ENCODE data around the gene PIP5K1C. TPM values are rescaled to one million over a fixed set of nuclear protein-coding genes. Genes with fewer than 3 reads are reported as not detected.
"Not testable (repeated sequence)": the region's sequence is repeated elsewhere in the genome, so short reads cannot be mapped to it uniquely, and the experiment has no call there.

PIP5K1C gene
- total RNA-seq, 1 experiment from 2014 or later: 11.8 TPM

- Histone ChIP-seq H3K4me1 (no peaks in the 10 kb centered on the region), H3K36me3 (no peaks in the 10 kb centered on the region), H3K9me3 (replicated peaks) (no peaks in the 10 kb centered on the region), H3K27me3 (no peaks in the 10 kb centered on the region), H3K4me3 (no peak overlapping the region), H3K27ac (no peak overlapping the region)
- DNase-seq: no peak
These were observed 67.3 kb downstream of the PIP5K1C start for GRCh38 chr19:3632739-3633558.

GRCh38 chr19:3632098-3632497 is 68.2 kb downstream of the PIP5K1C start:
- Histone ChIP-seq H3K27me3 (no peaks in the 10 kb centered on the region), H3K36me3 (no peaks in the 10 kb centered on the region), H3K4me1 (no peaks in the 10 kb centered on the region), H3K9me3 (replicated peaks) (no peaks in the 10 kb centered on the region), H3K4me3 (no peak overlapping the region), H3K27ac (no peak overlapping the region)
- no peak for DNase-seq

GRCh38 chr19:3631053-3631861 is 69.0 kb downstream of the PIP5K1C start:
- Histone ChIP-seq H3K9me3 (replicated peaks) (no peaks in the 10 kb centered on the region), H3K36me3 (no peaks in the 10 kb centered on the region), H3K27ac (no peak overlapping the region), H3K27me3 (no peaks in the 10 kb centered on the region), H3K4me3 (no peak overlapping the region), H3K4me1 (no peaks in the 10 kb centered on the region)
- no peak for DNase-seq

GRCh38 chr19:3628766-3629165 is 71.5 kb downstream of the PIP5K1C start:
- not testable (repeated sequence) for H3K27ac ChIP-seq; H3K4me1 ChIP-seq; DNase-seq; H3K36me3 ChIP-seq; H3K4me3 ChIP-seq; H3K27me3 ChIP-seq; H3K9me3 ChIP-seq (replicated peaks)

- peak overlapping the region; percentile 94; the same call in 1 of the 2 replicates for H3K4me3 ChIP-seq
- no peaks in the 10 kb centered on the region for H3K36me3 ChIP-seq
- no peak for DNase-seq
- no peaks in the 10 kb centered on the region for H3K27me3 ChIP-seq
- H3K9me3 ChIP-seq (replicated peaks): no peaks in the 10 kb centered on the region
- H3K27ac ChIP-seq: no peak overlapping the region
- no peaks in the 10 kb centered on the region for H3K4me1 ChIP-seq
These were observed 72.9 kb downstream of the PIP5K1C start for GRCh38 chr19:3627351-3627723.

GRCh38 chr19:3626473-3627350 is 73.6 kb downstream of the PIP5K1C start, which contains the start of gene CACTIN:
CACTIN (minus strand) TSS chr19:3626790; CDS start chr19:3626762, 28 bp downstream.
- Histone ChIP-seq H3K27me3 (no peaks in the 10 kb centered on the region), H3K36me3 (no peaks in the 10 kb centered on the region), H3K4me3 (peak within 1 kb of the TSS; percentile 94), H3K9me3 (replicated peaks) (no peaks in the 10 kb centered on the region), H3K27ac (peak within 1 kb of the TSS; percentile 95), H3K4me1 (no peaks in the 10 kb centered on the region)
- DNase-seq: peak; percentile 99

- Histone ChIP-seq H3K27ac (peak overlapping the region; percentile 95), H3K4me3 (peak overlapping the region; percentile 94), H3K36me3 (no peaks in the 10 kb centered on the region), H3K4me1 (no peaks in the 10 kb centered on the region), H3K9me3 (replicated peaks) (no peaks in the 10 kb centered on the region), H3K27me3 (no peaks in the 10 kb centered on the region)
- DNase-seq: no peak
These were observed 74.2 kb downstream of the PIP5K1C start for GRCh38 chr19:3625996-3626472.

GRCh38 chr19:3623716-3624115 is 76.6 kb downstream of the PIP5K1C start:
- no peaks in the 10 kb centered on the region for H3K27me3 ChIP-seq
- 0 out of 2 replicates have a peak, but pooled peaks cover 3% of the 10 kb centered on the region for H3K36me3 ChIP-seq
- no peaks in the 10 kb centered on the region for H3K9me3 ChIP-seq (replicated peaks)
- H3K4me3 ChIP-seq: no peak overlapping the region
- H3K27ac ChIP-seq: no peak overlapping the region
- H3K4me1 ChIP-seq: no peaks in the 10 kb centered on the region
- DNase-seq: no peak

- Histone ChIP-seq H3K9me3 (replicated peaks) (no peaks in the 10 kb centered on the region), H3K36me3 (0 out of 2 replicates have a peak, but pooled peaks cover 6% of the 10 kb centered on the region), H3K27me3 (no peaks in the 10 kb centered on the region), H3K27ac (no peak overlapping the region), H3K4me3 (no peak overlapping the region), H3K4me1 (no peaks in the 10 kb centered on the region)
- DNase-seq: no peak
These were observed 78.0 kb downstream of the PIP5K1C start for GRCh38 chr19:3622224-3622623.

GRCh38 chr19:3621689-3622088 is 78.6 kb downstream of the PIP5K1C start:
- no peak overlapping the region for H3K4me3 ChIP-seq
- no peaks in the 10 kb centered on the region for H3K27me3 ChIP-seq
- H3K36me3 ChIP-seq: 0 out of 2 replicates have a peak, but pooled peaks cover 6% of the 10 kb centered on the region
- no peak overlapping the region for H3K27ac ChIP-seq
- no peaks in the 10 kb centered on the region for H3K9me3 ChIP-seq (replicated peaks)
- H3K4me1 ChIP-seq: no peaks in the 10 kb centered on the region
- no peak for DNase-seq

- Histone ChIP-seq H3K36me3 (0 out of 2 replicates have a peak, but pooled peaks cover 6% of the 10 kb centered on the region), H3K27me3 (no peaks in the 10 kb centered on the region), H3K4me1 (no peaks in the 10 kb centered on the region), H3K4me3 (no peak overlapping the region), H3K9me3 (replicated peaks) (no peaks in the 10 kb centered on the region), H3K27ac (no peak overlapping the region)
- DNase-seq: no peak
These were observed 79.3 kb downstream of the PIP5K1C start for GRCh38 chr19:3620817-3621547.

GRCh38 chr19:3620145-3620816 is 80.0 kb downstream of the PIP5K1C start:
- Histone ChIP-seq H3K4me1 (no peaks in the 10 kb centered on the region), H3K4me3 (no peak overlapping the region), H3K27ac (no peak overlapping the region), H3K36me3 (0 out of 2 replicates have a peak, but pooled peaks cover 6% of the 10 kb centered on the region), H3K9me3 (replicated peaks) (no peaks in the 10 kb centered on the region), H3K27me3 (no peaks in the 10 kb centered on the region)
- no peak for DNase-seq

GRCh38 chr19:3619631-3620012 is 80.6 kb downstream of the PIP5K1C start:
- Histone ChIP-seq H3K27ac (no peak overlapping the region), H3K36me3 (0 out of 2 replicates have a peak, but pooled peaks cover 6% of the 10 kb centered on the region), H3K4me1 (no peaks in the 10 kb centered on the region), H3K4me3 (no peak overlapping the region), H3K9me3 (replicated peaks) (no peaks in the 10 kb centered on the region), H3K27me3 (no peaks in the 10 kb centered on the region)
- no peak for DNase-seq

All from SJCRH30 (cell line).